Heart left ventricle (tissue), 13 donors: ENCODE data around the gene ZNF444.

Source experiments
- POLR2A ChIP-seq, 2 donors: fragments of 450-650 bp; IDR thresholded peaks; one replicate each; pipeline ENCODE4 v1.6.1; 2017; ENCODE audit warnings: antibody characterized with exemption in 2 of 2, mild to moderate bottlenecking in 2 of 2, moderate library complexity in 2 of 2
- TF ChIP-seq, protein P1 (sequence below), 12 donors: fragments of 200-600 bp; sonication (generic) in 4 of 12; IDR thresholded peaks; one replicate each; pipeline versions ENCODE4 v1.5.0 to v1.8.0; 2018 to 2022; ENCODE audit warnings: antibody characterized with exemption in 12 of 12, mild to moderate bottlenecking in 5 of 12
- donor health status: ischemic (EF 13 %, LVEDD 7.1; RV severe dilation, severe dysfunction).
- donor health status: DM: no; HTN: yes; CAD: no.
- donor health status: DM: no; HTN: no; CAD: no.
- donor health status: ischemic (EF 25% LVEDD 6.9; RV normal size, moderate dysfunction).
- donor health status: ischemic (EF 25% LVEDD 5.7; RV mildly dilated, moderate dysfunction).
- donor health status: ischemic (EF 35%, LVEDD 5.7; RV mildly dilated, moderate dysfunction).
- donor health status: nonischemic (EF 11% LVEDD 7.7; RV severe dilation, severe dysfunction).
- donor health status: DM: yes; HTN: yes; CAD: no.
- donor health status: PGD.
- donor health status: ischemic (EF 29% LVEDD 5.4; RV normal size, mild dysfunction).
- donor health status: nonischemic (EF 23%, LVEDD 6.1; RV moderate dilation, normal function).

DNA sequence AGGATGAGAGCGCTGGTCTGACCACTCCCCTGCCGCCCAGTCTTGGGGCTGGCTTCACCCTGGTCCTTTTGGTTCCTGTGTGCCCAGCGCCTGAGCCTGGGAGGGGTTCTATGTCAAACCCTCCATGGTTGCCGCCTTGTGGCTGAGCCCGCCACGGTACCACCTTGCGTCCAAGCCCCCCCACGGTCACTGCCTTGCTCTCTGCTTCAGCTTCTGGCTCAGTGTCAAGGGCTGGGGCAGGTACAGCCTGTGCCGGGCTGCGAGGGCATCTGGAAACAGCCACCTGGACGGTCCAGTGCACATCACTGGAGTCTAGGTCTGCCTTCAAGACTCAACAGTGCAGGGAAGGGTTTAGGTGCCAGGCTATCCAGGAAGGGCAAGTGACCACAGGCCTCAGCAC lies 20.4 kb downstream of the ZNF444 start:
- TF ChIP-seq, protein P1, sequence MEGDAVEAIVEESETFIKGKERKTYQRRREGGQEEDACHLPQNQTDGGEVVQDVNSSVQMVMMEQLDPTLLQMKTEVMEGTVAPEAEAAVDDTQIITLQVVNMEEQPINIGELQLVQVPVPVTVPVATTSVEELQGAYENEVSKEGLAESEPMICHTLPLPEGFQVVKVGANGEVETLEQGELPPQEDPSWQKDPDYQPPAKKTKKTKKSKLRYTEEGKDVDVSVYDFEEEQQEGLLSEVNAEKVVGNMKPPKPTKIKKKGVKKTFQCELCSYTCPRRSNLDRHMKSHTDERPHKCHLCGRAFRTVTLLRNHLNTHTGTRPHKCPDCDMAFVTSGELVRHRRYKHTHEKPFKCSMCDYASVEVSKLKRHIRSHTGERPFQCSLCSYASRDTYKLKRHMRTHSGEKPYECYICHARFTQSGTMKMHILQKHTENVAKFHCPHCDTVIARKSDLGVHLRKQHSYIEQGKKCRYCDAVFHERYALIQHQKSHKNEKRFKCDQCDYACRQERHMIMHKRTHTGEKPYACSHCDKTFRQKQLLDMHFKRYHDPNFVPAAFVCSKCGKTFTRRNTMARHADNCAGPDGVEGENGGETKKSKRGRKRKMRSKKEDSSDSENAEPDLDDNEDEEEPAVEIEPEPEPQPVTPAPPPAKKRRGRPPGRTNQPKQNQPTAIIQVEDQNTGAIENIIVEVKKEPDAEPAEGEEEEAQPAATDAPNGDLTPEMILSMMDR (IDR thresholded peaks at IDR 0.05) = no peak
- TF ChIP-seq POLR2A (IDR thresholded peaks at IDR 0.05) = no peak
